Mucosa of stomach (tissue), 1 donor: Measurements from ENCODE around the gene SCEL.

Experiments used
- H3K27me3 ChIP-seq: one replicate; pipeline ENCODE4 v1.7.0; 2013; ENCODE audit warnings: mild to moderate bottlenecking, low read length; ENCODE audit not compliant: control insufficient read depth, insufficient read depth
- H3K36me3 ChIP-seq: one replicate; pipeline ENCODE4 v1.7.0; 2013; ENCODE audit warnings: low read length; ENCODE audit not compliant: control insufficient read depth, insufficient read depth
- H3K4me1 ChIP-seq: one replicate; pipeline ENCODE4 v1.7.0; 2013; ENCODE audit warnings: mild to moderate bottlenecking, low read length; ENCODE audit not compliant: control insufficient read depth, insufficient read depth
- H3K4me3 ChIP-seq: one replicate; pipeline ENCODE4 v1.7.0; 2013; ENCODE audit warnings: low read length
- H3K9ac ChIP-seq: one replicate; pipeline ENCODE4 v1.7.0; 2013; ENCODE audit warnings: mild to moderate bottlenecking, low read length, moderate library complexity
- H3K9me3 ChIP-seq: one replicate; pipeline ENCODE4 v1.7.0; 2013; ENCODE audit warnings: mild to moderate bottlenecking, low read length, moderate library complexity; ENCODE audit not compliant: control insufficient read depth
- donor health status: Pancreatic carcinoma.

SCEL gene

GRCh38 chr13:77579959-77580358, 44.5 kb downstream of the SCEL start:
- Histone ChIP-seq H3K4me1 (no peaks in the 10 kb centered on the region), H3K4me3 (no peak overlapping the region), H3K27me3 (peaks cover 2% of the 10 kb centered on the region), H3K36me3 (no peaks in the 10 kb centered on the region), H3K9me3 (no peaks in the 10 kb centered on the region), H3K9ac (no peak overlapping the region)

DNA sequence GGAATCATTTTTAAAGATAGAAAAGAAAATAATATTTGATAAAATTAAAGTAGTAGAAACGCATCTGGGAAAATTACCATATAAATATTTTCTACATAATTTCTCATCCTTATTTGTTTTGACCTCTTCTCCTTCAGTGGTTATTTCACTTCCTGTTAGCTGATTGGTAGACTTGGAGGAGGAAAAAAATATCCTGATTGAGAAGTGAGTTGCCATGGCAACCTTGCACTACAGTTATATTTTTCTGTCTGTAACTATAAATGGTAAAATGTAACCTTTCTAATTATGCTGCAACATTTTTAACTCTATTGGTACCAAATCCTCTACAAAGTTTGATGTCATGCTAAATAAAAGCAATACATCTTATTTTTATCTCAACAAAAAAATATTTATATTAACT, 45.2 kb downstream of the SCEL start:
- no peak overlapping the region for H3K9ac ChIP-seq
- peaks cover 2% of the 10 kb centered on the region for H3K27me3 ChIP-seq
- H3K9me3 ChIP-seq: no peaks in the 10 kb centered on the region
- no peaks in the 10 kb centered on the region for H3K36me3 ChIP-seq
- H3K4me1 ChIP-seq: no peaks in the 10 kb centered on the region
- no peak overlapping the region for H3K4me3 ChIP-seq

- H3K4me1 ChIP-seq: no peaks in the 10 kb centered on the region
- no peak overlapping the region for H3K9ac ChIP-seq
- H3K4me3 ChIP-seq: no peak overlapping the region
- H3K36me3 ChIP-seq: no peaks in the 10 kb centered on the region
- no peaks in the 10 kb centered on the region for H3K27me3 ChIP-seq
- no peaks in the 10 kb centered on the region for H3K9me3 ChIP-seq
Observed at GRCh38 chr13:77583581-77583980, 48.1 kb downstream of the SCEL start.

DNA sequence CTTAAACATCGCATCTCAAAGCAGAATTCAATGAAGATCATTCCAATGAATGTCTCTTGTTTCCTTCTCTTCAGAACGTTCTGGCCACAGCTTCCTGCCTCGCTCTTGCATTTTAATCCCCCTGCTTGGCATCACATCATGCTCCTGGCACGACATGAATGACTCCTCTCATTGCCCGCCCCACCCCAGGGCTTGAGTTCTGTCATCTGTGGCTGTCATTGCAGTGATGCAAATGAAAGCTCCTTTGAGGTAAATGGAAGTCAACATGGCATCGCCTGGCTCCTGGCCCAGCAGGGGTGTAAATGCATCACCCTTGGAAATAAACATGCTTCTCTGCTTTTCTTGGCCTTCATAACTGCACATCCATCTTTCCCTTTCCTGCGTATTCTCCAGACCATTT, 48.6 kb downstream of the SCEL start:
- H3K9ac ChIP-seq: no peak overlapping the region
- no peak overlapping the region for H3K4me3 ChIP-seq

GRCh38 chr13:77595166-77595810, 59.8 kb downstream of the SCEL start:
- H3K9me3 ChIP-seq: no peaks in the 10 kb centered on the region
- no peaks in the 10 kb centered on the region for H3K4me1 ChIP-seq
- H3K27me3 ChIP-seq: no peaks in the 10 kb centered on the region
- H3K4me3 ChIP-seq: no peak overlapping the region
- no peak overlapping the region for H3K9ac ChIP-seq
- H3K36me3 ChIP-seq: no peaks in the 10 kb centered on the region

More for the DNA sequence above, 48.6 kb downstream of the SCEL start:
- Histone ChIP-seq H3K4me1 (no peaks in the 10 kb centered on the region), H3K27me3 (no peaks in the 10 kb centered on the region), H3K36me3 (no peaks in the 10 kb centered on the region), H3K9me3 (no peaks in the 10 kb centered on the region)

GRCh38 chr13:77596777-77597176, 61.3 kb downstream of the SCEL start:
- H3K9ac ChIP-seq: no peak overlapping the region
- no peaks in the 10 kb centered on the region for H3K4me1 ChIP-seq
- H3K27me3 ChIP-seq: no peaks in the 10 kb centered on the region

DNA sequence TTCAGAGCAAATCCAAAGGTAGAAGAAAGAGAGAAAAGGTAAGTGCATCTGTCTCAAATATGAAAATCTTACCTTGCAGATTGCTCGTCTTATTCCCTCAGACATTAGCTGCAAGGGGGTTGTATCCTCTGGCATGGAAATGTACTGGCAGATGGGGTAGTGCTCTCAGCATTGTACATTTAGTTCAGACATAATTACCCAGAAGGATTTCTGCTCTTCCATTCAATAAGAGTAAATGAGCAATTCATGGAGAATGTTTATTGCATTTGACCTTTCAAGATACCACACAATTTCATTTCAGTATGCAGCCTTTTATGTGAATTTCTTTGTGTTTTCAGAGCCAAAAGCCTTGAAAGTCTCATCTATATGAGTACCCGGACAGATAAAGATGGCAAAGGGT, 63.8 kb downstream of the SCEL start:
- Histone ChIP-seq H3K27me3 (no peaks in the 10 kb centered on the region), H3K9ac (no peak overlapping the region), H3K36me3 (no peaks in the 10 kb centered on the region), H3K4me3 (no peak overlapping the region), H3K9me3 (no peaks in the 10 kb centered on the region), H3K4me1 (no peaks in the 10 kb centered on the region)

More at GRCh38 chr13:77596777-77597176, 61.3 kb downstream of the SCEL start:
- H3K9me3 ChIP-seq: no peaks in the 10 kb centered on the region
- no peak overlapping the region for H3K4me3 ChIP-seq
- no peaks in the 10 kb centered on the region for H3K36me3 ChIP-seq

GRCh38 chr13:77600701-77601100, 65.2 kb downstream of the SCEL start:
- Histone ChIP-seq H3K9ac (no peak overlapping the region), H3K4me3 (no peak overlapping the region), H3K27me3 (no peaks in the 10 kb centered on the region), H3K4me1 (no peaks in the 10 kb centered on the region), H3K36me3 (no peaks in the 10 kb centered on the region), H3K9me3 (no peaks in the 10 kb centered on the region)

DNA sequence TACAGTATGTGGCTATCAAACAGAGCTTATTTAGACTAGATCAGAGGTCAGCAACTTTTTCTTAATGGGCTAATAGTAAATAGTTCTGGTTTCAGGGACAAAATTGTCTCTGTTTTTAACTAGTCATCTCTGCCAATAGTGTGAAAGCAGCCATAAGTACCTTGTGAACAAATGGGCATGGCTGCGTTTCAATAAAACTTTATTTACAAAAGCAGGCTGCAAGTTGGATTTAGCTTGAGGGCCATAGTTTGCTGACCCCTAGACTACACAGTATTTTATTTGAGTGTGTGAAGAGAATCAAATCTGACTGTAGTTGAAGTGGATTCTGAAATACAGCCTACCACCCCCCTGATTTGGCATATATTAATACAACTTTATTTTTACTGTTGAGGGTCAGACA, 75.6 kb downstream of the SCEL start:
- Histone ChIP-seq H3K4me1 (no peaks in the 10 kb centered on the region), H3K27me3 (no peaks in the 10 kb centered on the region), H3K9me3 (no peaks in the 10 kb centered on the region), H3K4me3 (no peak overlapping the region), H3K9ac (no peak overlapping the region), H3K36me3 (no peaks in the 10 kb centered on the region)

DNA sequence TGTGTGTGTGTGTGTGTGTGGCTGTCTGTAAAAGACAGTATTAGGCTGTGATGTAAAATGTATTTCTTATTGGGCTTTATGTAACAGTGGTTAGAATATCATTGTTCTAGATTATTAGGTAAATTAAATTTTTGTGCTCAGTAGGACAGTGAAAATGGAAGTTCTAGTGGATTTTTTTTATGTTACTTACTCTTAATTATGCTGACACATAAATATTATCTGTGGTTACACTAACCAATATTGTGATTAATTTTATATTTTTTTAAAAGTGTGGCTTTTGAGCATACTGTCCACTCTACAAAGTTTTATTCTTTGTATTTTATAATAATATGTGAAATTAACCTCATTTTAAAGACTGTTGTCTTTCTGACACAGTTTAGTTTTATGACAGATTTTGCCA, 80.5 kb downstream of the SCEL start:
- H3K4me3 ChIP-seq: no peak overlapping the region
- H3K27me3 ChIP-seq: no peaks in the 10 kb centered on the region
- H3K4me1 ChIP-seq: no peaks in the 10 kb centered on the region
- no peak overlapping the region for H3K9ac ChIP-seq
- H3K36me3 ChIP-seq: no peaks in the 10 kb centered on the region
- no peaks in the 10 kb centered on the region for H3K9me3 ChIP-seq

GRCh38 chr13:77619655-77620054, 84.1 kb downstream of the SCEL start:
- H3K36me3 ChIP-seq: no peaks in the 10 kb centered on the region

DNA sequence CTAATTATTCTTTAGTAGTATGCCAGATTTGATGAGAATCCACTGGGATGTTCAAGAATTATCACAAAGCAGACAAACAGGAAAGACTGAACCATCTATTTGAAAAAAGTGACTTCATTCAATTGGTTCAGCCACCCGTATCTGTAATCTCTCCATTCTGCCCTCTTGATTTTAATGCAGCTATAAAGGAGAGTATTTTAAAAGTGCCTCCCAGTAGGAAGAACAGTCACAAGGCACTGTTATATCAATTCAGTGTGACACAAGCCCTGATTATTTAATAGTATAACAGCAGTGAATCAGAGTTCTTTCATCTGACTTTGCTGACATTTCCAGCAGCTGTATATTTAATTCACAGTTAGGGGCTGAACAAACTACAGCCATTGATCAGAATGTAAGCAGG, 84.6 kb downstream of the SCEL start:
- no peaks in the 10 kb centered on the region for H3K9me3 ChIP-seq
- no peaks in the 10 kb centered on the region for H3K4me1 ChIP-seq
- no peak overlapping the region for H3K9ac ChIP-seq
- H3K27me3 ChIP-seq: no peaks in the 10 kb centered on the region
- no peaks in the 10 kb centered on the region for H3K36me3 ChIP-seq
- H3K4me3 ChIP-seq: no peak overlapping the region

More at GRCh38 chr13:77619655-77620054, 84.1 kb downstream of the SCEL start:
- Histone ChIP-seq H3K4me3 (no peak overlapping the region), H3K9ac (no peak overlapping the region), H3K9me3 (no peaks in the 10 kb centered on the region), H3K27me3 (no peaks in the 10 kb centered on the region), H3K4me1 (no peaks in the 10 kb centered on the region)

- Histone ChIP-seq H3K36me3 (no peaks in the 10 kb centered on the region), H3K9ac (no peak overlapping the region), H3K4me1 (no peaks in the 10 kb centered on the region), H3K9me3 (no peaks in the 10 kb centered on the region), H3K27me3 (no peaks in the 10 kb centered on the region), H3K4me3 (no peak overlapping the region)
Observed at GRCh38 chr13:77623806-77624205, 88.3 kb downstream of the SCEL start.
